ENCODE measurements around the gene PHOX2A. TPM values are rescaled to one million over a fixed set of nuclear protein-coding genes. Genes with fewer than 3 reads are reported as not detected.

Gene PHOX2A
- total and polyA plus RNA-seq, 4 experiments from 2014 or later, result not detected

- H3K27me3 Mint-ChIP-seq, result peaks cover 10% of the 10 kb centered on the region in 2 donors
- H3K36me3 Mint-ChIP-seq, result peaks cover 0 to 14% of the 10 kb centered on the region in 2 donors
- Histone ChIP-seq H3K9me3 (ENCODE audit: control insufficient read depth in 1 of 2, low read length in 2 of 2) (no peaks in the 10 kb centered on the region), H3K36me3 (ENCODE audit: insufficient read depth, low read length) (no peaks in the 10 kb centered on the region), H3K27ac (ENCODE audit: low read depth, low read length) (no peak overlapping the region), H3K4me3 (ENCODE audit: low read length in 2 of 2) (no peak overlapping the region), H3K4me1 (ENCODE audit: insufficient read depth, low read length) (peaks cover 19% of the 10 kb centered on the region), H3K27me3 (ENCODE audit: insufficient read depth, low read length) (peaks cover 1% of the 10 kb centered on the region)
- no peak overlapping the region for H3K4me3 Mint-ChIP-seq
- intact Hi-C loops (cut with micrococcal nuclease), result loop anchor here (2.0 to 5.0 kb wide), 2 partner anchors 293 to 434 kb away; partner anchors contain the start of genes RNF121 and XNDC1N
- no peaks in the 10 kb centered on the region for H3K9me3 Mint-ChIP-seq
- H3K27ac Mint-ChIP-seq, result peak overlapping the region in 5 of 7 donors; percentile 47 to 96 (median 95)
- POLR2A ChIA-PET (ENCODE audit: partially characterized antibody), result interaction anchor here (4.1 to 5.0 kb wide), 2 partner anchors 109 to 180 kb away, joined by 20 to 50 read pairs; partner anchors contain the start of gene ANAPC15
- no peak for DNase-seq
- H3K4me1 Mint-ChIP-seq, result peaks cover 8 to 26% (median 18%) of the 10 kb centered on the region in 4 donors
- CTCF ChIA-PET (ENCODE audit: partially characterized antibody), result interaction anchor here (0.8 to 6.0 kb wide), 4 partner anchors 12 to 196 kb away, joined by 3 to 40 read pairs (median 10); no protein-coding TSS in a partner anchor
These were observed 22.4 kb downstream of the PHOX2A start for GRCh38 chr11:72221386-72222075.

DNA sequence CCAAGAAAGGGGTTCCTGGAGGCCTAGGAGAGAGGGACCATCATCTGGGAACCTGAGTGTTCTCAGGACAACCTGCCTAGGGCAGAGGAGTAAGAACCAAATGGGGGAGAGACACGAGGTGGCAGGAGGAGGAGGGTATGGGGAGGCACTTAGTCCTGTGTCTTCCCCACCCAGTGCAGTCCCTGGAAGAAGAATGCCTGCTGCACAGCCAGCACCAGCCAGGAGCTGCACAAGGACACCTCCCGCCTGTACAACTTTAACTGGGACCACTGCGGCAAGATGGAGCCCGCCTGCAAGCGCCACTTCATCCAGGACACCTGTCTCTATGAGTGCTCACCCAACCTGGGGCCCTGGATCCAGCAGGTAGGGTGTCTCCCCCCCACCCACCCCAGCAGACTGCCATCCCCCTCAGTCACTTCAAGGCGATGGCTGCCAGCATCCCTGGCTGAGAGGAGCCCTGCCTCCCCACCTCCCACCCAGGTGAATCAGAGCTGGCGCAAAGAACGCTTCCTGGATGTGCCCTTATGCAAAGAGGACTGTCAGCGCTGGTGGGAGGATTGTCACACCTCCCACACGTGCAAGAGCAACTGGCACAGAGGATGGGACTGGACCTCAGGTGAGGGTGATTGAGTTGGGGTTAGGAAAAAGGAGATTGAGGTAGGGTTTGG, 23.1 kb downstream of the PHOX2A start:
- peak overlapping the region in 2 of 7 donors; percentile 47 to 79 for H3K27ac Mint-ChIP-seq
- H3K9me3 Mint-ChIP-seq, result no peaks in the 10 kb centered on the region
- H3K4me1 ChIP-seq (ENCODE audit: insufficient read depth, low read length), result peaks cover 18% of the 10 kb centered on the region
- DNase-seq, result no peak
- no peaks in the 10 kb centered on the region for H3K9me3 ChIP-seq (ENCODE audit: control insufficient read depth in 1 of 2, low read length in 2 of 2)
- H3K27me3 Mint-ChIP-seq, result peaks cover 13 to 15% of the 10 kb centered on the region in 2 donors
- peak overlapping the region in 4 of 8 donors; percentile 40 to 67 (median 46) for H3K4me3 Mint-ChIP-seq
- peaks cover 3% of the 10 kb centered on the region for H3K27me3 ChIP-seq (ENCODE audit: insufficient read depth, low read length)
- H3K27ac ChIP-seq (ENCODE audit: low read depth, low read length), result no peak overlapping the region
- H3K36me3 Mint-ChIP-seq, result peaks cover 0 to 13% of the 10 kb centered on the region in 2 donors
- POLR2A ChIA-PET (ENCODE audit: partially characterized antibody), result no interaction called here
- no peak overlapping the region for H3K4me3 ChIP-seq (ENCODE audit: low read length in 2 of 2)
- intact Hi-C loops (cut with micrococcal nuclease), result loop anchor here (5.0 kb wide), 1 partner anchor 434 kb away; no protein-coding TSS in a partner anchor
- no peaks in the 10 kb centered on the region for H3K36me3 ChIP-seq (ENCODE audit: insufficient read depth, low read length)
- CTCF ChIA-PET (ENCODE audit: partially characterized antibody), result interaction anchor here (0.9 to 6.0 kb wide), 2 partner anchors 16 to 195 kb away, joined by 3 to 40 read pairs; no protein-coding TSS in a partner anchor
- peaks cover 8 to 25% (median 16%) of the 10 kb centered on the region in 4 donors for H3K4me1 Mint-ChIP-seq

- ChIA-PET CTCF (ENCODE audit: partially characterized antibody) (no interaction called here), POLR2A (ENCODE audit: partially characterized antibody) (no interaction called here)
- peaks cover 10% of the 10 kb centered on the region for H3K4me1 ChIP-seq (ENCODE audit: insufficient read depth, low read length)
These were observed 25.7 kb downstream of the PHOX2A start for GRCh38 chr11:72218251-72218745.

GRCh38 chr11:72217841-72218240, 26.1 kb downstream of the PHOX2A start:
- ChIA-PET POLR2A (ENCODE audit: partially characterized antibody) (no interaction called here), CTCF (ENCODE audit: partially characterized antibody) (no interaction called here)
- Histone ChIP-seq H3K27me3 (ENCODE audit: insufficient read depth, low read length) (peaks cover 3% of the 10 kb centered on the region), H3K36me3 (ENCODE audit: insufficient read depth, low read length) (no peaks in the 10 kb centered on the region), H3K4me1 (ENCODE audit: insufficient read depth, low read length) (peaks cover 9% of the 10 kb centered on the region), H3K9me3 (ENCODE audit: control insufficient read depth in 1 of 2, low read length in 2 of 2) (no peaks in the 10 kb centered on the region), H3K4me3 (ENCODE audit: low read length in 2 of 2) (no peak overlapping the region), H3K27ac (ENCODE audit: low read depth, low read length) (no peak overlapping the region)
- peaks cover 0 to under 1% of the 10 kb centered on the region in 2 donors for H3K36me3 Mint-ChIP-seq
- H3K27ac Mint-ChIP-seq, result no peak overlapping the region
- intact Hi-C loops (cut with micrococcal nuclease), result loop anchor here (2.0 kb wide), 1 partner anchor 31 kb away; no protein-coding TSS in a partner anchor
- peaks cover 2 to 15% (median 6%) of the 10 kb centered on the region in 4 donors for H3K4me1 Mint-ChIP-seq
- H3K9me3 Mint-ChIP-seq, result peaks cover 0 to 3% (median 0%) of the 10 kb centered on the region in 8 donors
- DNase-seq, result no peak
- peaks cover 14 to 21% of the 10 kb centered on the region in 2 donors for H3K27me3 Mint-ChIP-seq
- H3K4me3 Mint-ChIP-seq, result no peak overlapping the region

More at GRCh38 chr11:72218251-72218745, 25.7 kb downstream of the PHOX2A start:
- Histone ChIP-seq H3K4me3 (ENCODE audit: low read length in 2 of 2) (no peak overlapping the region), H3K36me3 (ENCODE audit: insufficient read depth, low read length) (no peaks in the 10 kb centered on the region), H3K27me3 (ENCODE audit: insufficient read depth, low read length) (peaks cover 3% of the 10 kb centered on the region), H3K27ac (ENCODE audit: low read depth, low read length) (no peak overlapping the region), H3K9me3 (ENCODE audit: control insufficient read depth in 1 of 2, low read length in 2 of 2) (no peaks in the 10 kb centered on the region)
- Mint-ChIP-seq H3K27me3 (peaks cover 14 to 21% of the 10 kb centered on the region in 2 donors), H3K36me3 (peaks cover 0 to 2% of the 10 kb centered on the region in 2 donors), H3K4me1 (peaks cover 2 to 17% (median 7%) of the 10 kb centered on the region in 4 donors), H3K4me3 (no peak overlapping the region), H3K27ac (no peak overlapping the region), H3K9me3 (peaks cover 0 to 3% (median 0%) of the 10 kb centered on the region in 8 donors)
- no peak for DNase-seq
- intact Hi-C loops (cut with micrococcal nuclease), result no loop called here

DNA sequence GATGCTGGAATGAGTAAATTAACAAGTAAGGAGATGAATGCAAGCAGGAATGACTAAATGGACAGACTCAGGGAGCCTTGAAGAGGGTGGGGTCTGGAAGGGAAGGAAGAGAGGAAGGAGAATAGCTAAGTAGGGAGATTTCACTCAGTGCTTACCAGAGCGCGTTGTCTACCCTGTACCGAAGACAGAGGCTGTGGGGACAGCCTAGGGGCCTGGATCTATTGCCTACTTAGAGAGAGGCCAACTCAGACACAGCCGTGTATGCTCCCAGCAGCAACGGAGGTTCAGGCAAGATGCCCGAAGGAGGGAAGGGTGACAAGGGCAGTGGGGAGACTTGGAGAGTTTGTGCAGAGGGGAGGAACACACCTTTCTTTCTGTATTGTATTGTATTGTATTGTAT, 27.3 kb downstream of the PHOX2A start, which contains the start of gene FOLR2:
TSS of gene FOLR2 (plus strand) at position 157 of the 400 bp plus-strand sequence. CDS start 1,791 bp downstream, outside the sequence.
- CTCF ChIA-PET (ENCODE audit: partially characterized antibody), result interaction anchor here (0.9 kb wide), 1 partner anchor 33 kb away, joined by 3 read pairs; no protein-coding TSS in a partner anchor
- POLR2A ChIA-PET (ENCODE audit: partially characterized antibody), result no interaction called here
- no peak for DNase-seq
- H3K4me3 Mint-ChIP-seq, result no peak within 1 kb of the TSS
- Histone ChIP-seq H3K9me3 (ENCODE audit: control insufficient read depth in 1 of 2, low read length in 2 of 2) (no peaks in the 10 kb centered on the region), H3K4me3 (ENCODE audit: low read length in 2 of 2) (no peak within 1 kb of the TSS), H3K27me3 (ENCODE audit: insufficient read depth, low read length) (peaks cover 3% of the 10 kb centered on the region), H3K27ac (ENCODE audit: low read depth, low read length) (no peak within 1 kb of the TSS), H3K36me3 (ENCODE audit: insufficient read depth, low read length) (no peaks in the 10 kb centered on the region), H3K4me1 (ENCODE audit: insufficient read depth, low read length) (no peaks in the 10 kb centered on the region)
- peaks cover 14 to 21% of the 10 kb centered on the region in 2 donors for H3K27me3 Mint-ChIP-seq
- peak within 1 kb of the TSS in 1 of 7 donors; percentile 9 for H3K27ac Mint-ChIP-seq
- intact Hi-C loops (cut with micrococcal nuclease), result loop anchor here (2.0 kb wide), 1 partner anchor 30 kb away; no protein-coding TSS in a partner anchor
- peaks cover 0 to 5% (median 0%) of the 10 kb centered on the region in 4 donors for H3K4me1 Mint-ChIP-seq
- no peaks in the 10 kb centered on the region for H3K36me3 Mint-ChIP-seq
- H3K9me3 Mint-ChIP-seq, result peaks cover 0 to 3% (median 0%) of the 10 kb centered on the region in 8 donors

DNA sequence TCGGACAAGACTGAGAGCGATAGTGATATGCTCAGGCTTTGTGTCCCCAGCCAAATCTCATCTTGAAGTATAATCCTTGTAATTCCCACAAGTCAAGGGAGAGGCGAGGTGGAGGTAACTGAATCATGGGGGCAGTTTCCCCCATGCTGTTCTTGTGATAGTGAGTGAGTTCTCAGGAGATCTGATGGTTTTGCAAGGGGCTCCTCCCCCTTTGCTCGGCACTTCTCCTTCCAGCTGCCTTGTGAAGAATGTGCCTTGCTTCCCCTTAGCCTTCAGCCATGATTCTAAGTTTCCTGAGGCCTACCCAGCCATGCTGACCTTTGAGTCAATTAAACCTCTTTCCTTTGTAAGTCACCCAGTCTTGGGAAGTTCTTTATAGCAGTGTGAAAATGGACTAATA, 34.9 kb downstream of the PHOX2A start:
- ChIA-PET POLR2A (ENCODE audit: partially characterized antibody) (interaction anchor here (1.0 to 1.2 kb wide), 2 partner anchors 14 to 16 kb away, joined by 3 to 4 read pairs; no protein-coding TSS in a partner anchor), CTCF (ENCODE audit: partially characterized antibody) (interaction anchor here (0.6 to 1.1 kb wide), 2 partner anchors 13 to 26 kb away, joined by 3 read pairs; no protein-coding TSS in a partner anchor)
- DNase-seq, result no peak
- Histone ChIP-seq H3K4me3 (ENCODE audit: low read length in 2 of 2) (no peak overlapping the region), H3K9me3 (ENCODE audit: control insufficient read depth in 1 of 2, low read length in 2 of 2) (no peaks in the 10 kb centered on the region), H3K36me3 (ENCODE audit: insufficient read depth, low read length) (no peaks in the 10 kb centered on the region), H3K4me1 (ENCODE audit: insufficient read depth, low read length) (no peaks in the 10 kb centered on the region), H3K27ac (ENCODE audit: low read depth, low read length) (no peak overlapping the region), H3K27me3 (ENCODE audit: insufficient read depth, low read length) (no peaks in the 10 kb centered on the region)
- H3K4me1 Mint-ChIP-seq, result no peaks in the 10 kb centered on the region
- H3K4me3 Mint-ChIP-seq, result no peak overlapping the region
- peaks cover 3 to 17% of the 10 kb centered on the region in 2 donors for H3K27me3 Mint-ChIP-seq
- H3K9me3 Mint-ChIP-seq, result peaks cover 0 to 28% (median 17%) of the 10 kb centered on the region in 8 donors
- peaks cover 4 to 9% of the 10 kb centered on the region in 2 donors for H3K36me3 Mint-ChIP-seq
- intact Hi-C loops (cut with micrococcal nuclease), result no loop called here
- no peak overlapping the region for H3K27ac Mint-ChIP-seq

All from CD4-positive, alpha-beta memory T cell (primary cell).